DMS114 treated with DMSO at 0.1 percent for 48 hours (cell line): Measurements from ENCODE around the gene MRGPRD.

Experiments used
- DNase-seq: peaks from one replicate; lab custom pipeline; 2025; ENCODE audit not compliant: unreplicated experiment; lab: John Stamatoyannopoulos, UW

The MRGPRD gene

GRCh38 chr11:68980776-68981065, at the start of gene MRGPRD:
Gene MRGPRD (minus strand): TSS chr11:68980986. CDS start chr11:68980986, 0 bp downstream.
- no peak for DNase-seq

- DNase-seq: no peak
Measured at GRCh38 chr11:69030301-69030700, 49.5 kb upstream of the MRGPRD start.

- DNase-seq: no peak
Measured at GRCh38 chr11:69027704-69028372, 47.1 kb upstream of the MRGPRD start.

- no peak for DNase-seq
Measured at GRCh38 chr11:69024509-69024908, 43.7 kb upstream of the MRGPRD start.

- no peak for DNase-seq
Measured at GRCh38 chr11:69022260-69022659, 41.5 kb upstream of the MRGPRD start.

GRCh38 chr11:69018924-69019323, 38.1 kb upstream of the MRGPRD start:
- no peak for DNase-seq

GRCh38 chr11:69017951-69018350, 37.2 kb upstream of the MRGPRD start:
- DNase-seq: no peak

- no peak for DNase-seq
Measured at GRCh38 chr11:69014898-69015549, 34.2 kb upstream of the MRGPRD start.

GRCh38 chr11:69014084-69014851, 33.5 kb upstream of the MRGPRD start:
- DNase-seq: no peak

GRCh38 chr11:69013009-69013951, 32.5 kb upstream of the MRGPRD start, which contains the start of gene MRGPRF:
Gene MRGPRF (minus strand): TSS chr11:69013246. CDS start chr11:69009901, 3,345 bp downstream.
- peak; percentile 68 for DNase-seq

- no peak for DNase-seq
Measured at GRCh38 chr11:69012092-69013008, 31.6 kb upstream of the MRGPRD start.

- no peak for DNase-seq
Measured at GRCh38 chr11:69011624-69012091, 30.9 kb upstream of the MRGPRD start.

- no peak for DNase-seq
Measured at GRCh38 chr11:69010964-69011623, 30.3 kb upstream of the MRGPRD start.

- DNase-seq: no peak
Measured at GRCh38 chr11:69010361-69010891, 29.6 kb upstream of the MRGPRD start.

GRCh38 chr11:69009441-69010211, 28.8 kb upstream of the MRGPRD start:
- no peak for DNase-seq

GRCh38 chr11:69008737-69009440, 28.1 kb upstream of the MRGPRD start:
- DNase-seq: no peak

GRCh38 chr11:69007975-69008381, 27.2 kb upstream of the MRGPRD start:
- no peak for DNase-seq

GRCh38 chr11:69006816-69007215, 26.0 kb upstream of the MRGPRD start:
- no peak for DNase-seq
